ENCODE data around the gene F9.
"Not testable (repeated sequence)": the region's sequence is repeated elsewhere in the genome, so short reads cannot be mapped to it uniquely, and the experiment has no call there.

F9 gene

DNA sequence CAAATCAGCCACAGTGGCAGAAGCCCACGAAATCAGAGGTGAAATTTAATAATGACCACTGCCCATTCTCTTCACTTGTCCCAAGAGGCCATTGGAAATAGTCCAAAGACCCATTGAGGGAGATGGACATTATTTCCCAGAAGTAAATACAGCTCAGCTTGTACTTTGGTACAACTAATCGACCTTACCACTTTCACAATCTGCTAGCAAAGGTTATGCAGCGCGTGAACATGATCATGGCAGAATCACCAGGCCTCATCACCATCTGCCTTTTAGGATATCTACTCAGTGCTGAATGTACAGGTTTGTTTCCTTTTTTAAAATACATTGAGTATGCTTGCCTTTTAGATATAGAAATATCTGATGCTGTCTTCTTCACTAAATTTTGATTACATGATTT, at the start of gene F9:
TSS of gene F9 (plus strand) at position 190 of the 400 bp plus-strand sequence. CDS start at position 216, 26 bp downstream.
- no peak for DNase-seq

DNA sequence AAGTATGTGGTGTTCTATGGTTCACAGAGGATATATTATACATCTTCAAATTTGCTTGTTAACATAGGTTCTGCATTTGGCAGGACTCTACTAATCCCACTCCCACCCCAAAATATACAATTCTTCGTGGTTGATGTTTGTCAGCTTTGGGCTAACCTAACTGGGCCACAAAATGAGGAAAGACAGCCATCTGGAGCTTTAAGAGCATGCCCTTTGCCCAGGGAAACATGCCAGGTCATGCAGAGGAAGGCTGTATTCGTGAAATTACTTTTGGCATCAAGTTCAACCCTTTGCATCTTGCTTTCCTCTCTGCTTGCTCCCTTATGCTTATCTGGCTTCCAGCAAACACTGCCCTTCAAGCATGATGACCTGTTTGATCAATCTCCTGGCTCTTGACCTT, 46.8 kb upstream of the F9 start:
- DNase-seq: no peak

DNA sequence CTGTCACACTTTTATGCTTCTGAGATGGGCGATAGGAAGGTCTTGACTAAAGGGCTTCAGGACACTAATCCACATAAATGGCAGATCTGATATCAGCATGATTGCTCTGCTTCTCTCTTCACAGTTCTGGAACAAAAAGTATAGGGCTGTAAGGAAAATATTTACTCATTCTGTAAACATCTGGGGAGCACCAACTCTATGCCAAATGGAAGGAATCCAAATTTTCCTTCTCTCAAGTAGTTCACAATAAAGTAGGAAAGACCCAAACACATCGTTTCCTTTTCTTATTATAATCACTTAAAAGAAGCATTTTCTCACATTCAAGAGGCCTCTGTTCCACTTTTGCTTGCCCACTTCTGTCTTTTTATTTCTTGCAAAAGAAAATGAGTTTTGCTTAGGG, 45.9 kb upstream of the F9 start:
- no peak for DNase-seq

DNA sequence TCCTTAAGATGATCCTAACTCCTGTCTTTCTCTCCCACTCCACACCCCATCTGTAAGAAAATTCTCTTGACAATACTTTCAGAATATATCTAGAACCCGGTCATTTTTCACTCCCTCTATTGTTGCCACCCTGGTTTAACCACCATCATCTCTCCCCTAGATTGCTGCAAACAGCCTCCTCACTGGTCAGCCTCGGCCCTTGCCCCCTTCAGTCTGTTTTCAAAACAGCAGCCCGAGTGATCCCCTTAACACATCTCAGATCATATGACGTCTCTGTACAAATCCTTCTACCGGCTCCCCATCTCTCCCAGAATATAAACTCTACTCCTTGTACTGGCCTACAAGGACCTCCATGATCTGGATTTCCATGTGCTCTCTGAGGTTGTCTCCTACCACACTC, 35.2 kb upstream of the F9 start:
- DNase-seq: no peak

DNA sequence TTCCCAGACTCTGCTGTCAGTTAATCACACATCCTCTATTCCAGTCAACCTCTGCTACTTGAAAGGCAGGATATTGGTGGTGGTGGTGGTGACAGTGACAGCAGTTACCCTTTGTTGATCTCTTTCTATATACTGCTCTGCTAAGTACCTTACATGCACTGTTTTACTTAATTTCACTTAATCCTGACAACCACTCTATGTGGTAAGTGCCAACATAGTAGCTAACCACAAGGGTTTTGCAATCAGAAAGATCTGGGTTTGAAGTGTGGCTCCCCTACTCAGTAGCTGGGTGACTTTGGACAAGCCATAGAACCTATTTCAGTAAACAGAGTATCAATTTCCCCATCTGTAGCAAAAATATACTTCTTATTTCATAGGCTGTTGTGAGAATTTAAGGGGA, 24.2 kb upstream of the F9 start:
- DNase-seq: no peak

DNA sequence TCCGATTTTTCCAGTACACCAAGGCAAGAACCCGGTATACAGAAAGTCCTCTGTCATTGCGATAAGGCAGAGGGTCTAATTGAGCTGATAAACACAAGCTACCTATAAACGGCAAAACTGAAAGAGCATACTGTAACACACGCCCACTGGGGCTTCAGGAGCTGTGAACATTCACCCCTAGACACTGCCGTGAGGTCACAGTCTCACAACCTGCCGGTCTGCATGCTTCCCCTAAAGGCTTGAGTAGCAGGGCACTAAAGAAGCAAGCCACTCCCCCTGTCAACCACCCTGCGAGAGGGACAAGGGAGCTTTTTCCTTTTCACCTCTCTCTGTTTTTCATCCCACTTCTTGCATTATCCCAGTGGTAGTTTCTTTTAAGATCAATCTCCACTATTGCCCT, 22.4 kb upstream of the F9 start:
- no peak for DNase-seq

DNA sequence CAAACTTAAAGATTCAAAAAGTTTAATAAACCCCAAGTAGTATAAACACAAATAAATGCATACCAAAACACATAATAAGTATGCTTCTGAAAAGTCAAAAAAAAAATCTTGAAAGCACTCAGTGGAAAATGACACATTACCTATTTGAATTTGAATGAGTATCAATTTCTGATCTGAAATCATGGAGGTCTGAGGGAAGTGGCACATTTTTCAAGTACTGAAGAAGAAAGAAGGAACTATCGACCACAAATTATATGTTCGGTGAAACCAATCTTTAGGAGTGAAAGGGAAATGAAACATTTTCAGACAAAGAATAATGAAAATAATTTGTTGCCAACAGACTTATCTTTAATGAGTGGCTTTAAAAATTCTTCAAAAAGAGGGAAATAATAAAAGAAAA, 12.1 kb upstream of the F9 start:
- DNase-seq: no peak

DNA sequence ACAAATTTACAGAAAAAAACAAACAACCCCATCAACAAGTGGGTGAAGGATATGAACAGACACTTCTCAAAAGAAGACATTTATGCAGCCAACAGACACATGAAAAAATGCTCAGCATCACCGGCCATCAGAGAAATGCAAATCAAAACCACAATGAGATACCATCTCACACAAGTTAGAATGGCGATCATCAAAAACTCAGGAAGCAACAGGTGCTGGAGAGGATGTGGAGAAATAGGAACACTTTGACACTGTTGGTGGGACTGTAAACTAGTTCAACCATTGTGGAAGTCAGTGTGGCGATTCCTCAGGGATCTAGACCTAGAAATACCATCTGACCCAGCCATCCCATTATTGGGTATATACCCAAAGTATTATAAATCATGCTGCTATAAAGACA, 1.7 kb upstream of the F9 start:
- DNase-seq: not testable (repeated sequence)

DNA sequence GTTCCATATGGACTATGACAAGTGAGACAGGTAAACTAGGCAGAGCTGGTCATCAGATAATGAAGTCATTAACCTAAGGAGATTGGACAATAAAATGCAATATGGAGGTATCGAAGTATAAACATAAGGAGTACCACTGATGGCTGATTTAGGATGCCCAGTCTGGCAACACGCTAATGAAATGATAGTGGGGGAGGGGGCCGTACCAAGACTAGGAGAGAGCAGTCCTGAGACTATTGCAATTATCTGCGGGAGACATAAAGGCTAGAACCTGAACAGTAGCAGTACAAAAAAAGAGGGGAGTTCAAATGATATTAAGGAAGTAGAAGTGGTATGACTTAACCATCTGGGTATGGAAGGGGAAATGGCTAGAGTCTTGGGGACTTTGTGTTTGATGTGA, 2.3 kb downstream of the F9 start:
- DNase-seq: no peak

DNA sequence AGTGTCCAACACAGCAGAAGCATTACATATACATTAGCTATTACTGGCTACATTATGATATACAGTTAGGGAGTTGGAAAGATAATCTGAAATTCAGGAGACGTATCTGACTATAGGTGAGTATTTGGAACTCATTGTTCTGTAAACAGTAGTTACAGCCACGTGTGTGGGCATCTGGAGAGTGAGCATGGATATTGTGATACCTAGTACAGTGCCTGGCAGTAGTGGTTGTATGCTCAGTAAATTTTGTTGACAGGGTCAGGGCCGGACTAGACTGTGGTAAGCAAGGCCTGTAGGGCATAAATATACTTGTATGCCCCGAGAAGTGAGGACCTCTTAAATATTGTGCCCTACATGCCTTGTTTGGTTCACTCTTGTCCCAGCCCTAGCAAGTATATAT, 2.9 kb downstream of the F9 start:
- no peak for DNase-seq

DNA sequence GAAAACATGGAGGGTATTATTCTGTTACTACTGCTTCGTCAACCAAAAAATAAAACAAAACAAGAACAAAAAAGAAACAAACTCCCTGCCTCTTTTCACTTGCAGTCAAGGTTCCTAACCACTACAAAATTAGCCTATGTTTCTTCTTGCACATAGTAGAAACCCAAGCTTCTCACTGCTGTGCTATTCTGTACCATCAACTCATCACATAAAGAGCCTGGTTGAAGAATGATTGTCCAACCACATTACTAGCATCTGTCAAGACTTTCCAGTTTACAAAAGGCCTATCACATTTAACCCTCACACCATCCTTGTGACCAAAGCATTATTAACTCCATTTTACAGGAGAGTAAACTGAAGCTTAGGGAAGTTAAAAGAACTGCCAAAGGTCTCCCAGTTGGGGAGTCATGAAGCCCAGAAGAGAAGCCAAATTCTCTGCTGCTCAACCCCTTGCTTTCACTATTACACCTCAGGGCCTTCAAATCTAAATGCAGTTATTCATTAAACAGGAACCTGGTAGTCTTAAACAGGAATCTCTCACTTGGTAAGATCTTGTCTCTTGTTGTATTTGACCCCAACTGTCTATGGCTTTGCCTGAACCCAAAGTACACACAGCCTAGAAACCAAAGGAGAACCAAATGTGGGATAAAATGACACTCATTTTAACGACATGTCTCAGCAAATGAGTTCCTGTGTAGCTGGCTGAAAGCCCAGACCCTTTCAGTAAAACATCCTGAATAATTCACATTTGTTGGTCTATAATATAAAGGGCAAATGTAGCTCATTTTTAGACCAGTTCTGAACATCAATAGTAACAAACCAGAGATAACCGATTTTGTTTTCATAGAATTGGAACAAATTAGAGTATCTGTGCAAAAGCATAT, 8.6 kb downstream of the F9 start:
- no peak for DNase-seq

DNA sequence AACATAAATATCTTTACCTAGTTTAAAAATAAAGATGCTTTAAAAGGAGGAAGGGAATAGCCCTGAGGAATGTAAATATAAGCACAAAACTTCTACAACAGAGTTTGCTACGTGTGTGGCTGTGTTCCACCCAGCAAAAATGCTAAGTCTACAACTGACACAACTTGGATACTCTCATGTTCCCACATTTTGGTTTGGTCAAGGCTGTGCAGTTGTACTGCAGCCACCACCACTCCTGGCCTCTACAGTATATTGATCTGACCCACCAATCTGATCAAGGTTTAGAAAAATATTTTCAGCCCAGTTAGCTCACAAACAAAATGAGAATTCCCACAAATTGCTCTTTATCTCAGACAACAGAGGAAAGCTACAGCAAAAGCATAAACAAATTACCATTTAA, 12.1 kb downstream of the F9 start:
- DNase-seq: no peak

DNA sequence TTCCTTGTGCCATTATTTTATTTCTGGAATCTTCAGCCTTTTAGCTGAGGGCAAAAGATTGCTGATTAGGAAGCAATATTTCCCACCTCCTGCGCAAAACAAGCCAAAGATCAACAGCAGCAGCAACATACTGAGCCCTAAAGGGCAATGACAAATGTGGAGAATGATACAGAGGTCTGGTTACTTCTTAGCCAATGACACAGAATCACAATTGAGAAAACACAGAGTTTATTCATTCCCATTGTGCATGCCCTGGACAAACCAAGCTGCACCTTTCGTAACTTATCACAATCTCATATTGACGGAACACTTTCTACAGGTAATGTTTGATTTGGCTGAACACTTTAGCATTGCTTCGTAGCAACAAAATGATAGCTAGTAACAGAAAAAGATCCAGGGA, 13.4 kb downstream of the F9 start:
- no peak for DNase-seq

DNA sequence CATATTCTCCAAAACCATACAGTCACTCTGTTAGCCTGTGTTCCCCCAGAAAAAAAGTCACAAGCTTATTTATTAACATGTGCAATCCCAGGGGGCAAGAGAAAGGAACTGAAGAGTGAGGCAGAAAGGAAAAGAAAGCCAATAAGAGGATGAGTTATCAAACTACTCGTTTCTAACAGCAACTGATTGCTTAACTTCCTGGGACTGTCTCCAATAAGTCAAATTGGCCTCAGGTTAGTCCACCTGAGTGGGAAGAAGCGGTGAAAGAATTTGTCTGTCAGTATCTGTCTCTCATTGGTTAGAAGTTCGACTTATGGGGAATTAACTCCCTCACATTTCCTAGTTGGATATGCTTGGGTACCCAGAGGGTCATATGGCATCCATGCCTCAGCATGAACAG, 14.1 kb downstream of the F9 start:
- no peak for DNase-seq

DNA sequence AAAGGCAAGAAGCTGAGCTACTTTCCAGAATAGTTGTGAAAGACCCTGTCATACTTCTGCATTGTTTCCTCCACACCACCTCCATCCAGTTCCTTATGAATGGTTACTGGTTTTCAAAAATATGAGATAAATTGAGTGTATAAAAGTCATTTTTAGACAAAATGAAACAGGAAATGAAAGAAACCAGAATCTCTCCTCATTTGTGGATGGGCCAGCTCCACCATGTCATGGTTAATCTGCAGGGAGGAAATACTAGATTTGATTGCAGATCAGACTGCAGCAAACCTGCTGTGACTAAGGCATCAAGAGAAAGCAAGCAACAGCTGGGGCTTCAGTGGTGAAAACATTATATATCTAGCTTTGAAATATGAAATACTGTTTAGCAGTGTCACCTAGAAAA, 23.8 kb downstream of the F9 start:
- no peak for DNase-seq

DNA sequence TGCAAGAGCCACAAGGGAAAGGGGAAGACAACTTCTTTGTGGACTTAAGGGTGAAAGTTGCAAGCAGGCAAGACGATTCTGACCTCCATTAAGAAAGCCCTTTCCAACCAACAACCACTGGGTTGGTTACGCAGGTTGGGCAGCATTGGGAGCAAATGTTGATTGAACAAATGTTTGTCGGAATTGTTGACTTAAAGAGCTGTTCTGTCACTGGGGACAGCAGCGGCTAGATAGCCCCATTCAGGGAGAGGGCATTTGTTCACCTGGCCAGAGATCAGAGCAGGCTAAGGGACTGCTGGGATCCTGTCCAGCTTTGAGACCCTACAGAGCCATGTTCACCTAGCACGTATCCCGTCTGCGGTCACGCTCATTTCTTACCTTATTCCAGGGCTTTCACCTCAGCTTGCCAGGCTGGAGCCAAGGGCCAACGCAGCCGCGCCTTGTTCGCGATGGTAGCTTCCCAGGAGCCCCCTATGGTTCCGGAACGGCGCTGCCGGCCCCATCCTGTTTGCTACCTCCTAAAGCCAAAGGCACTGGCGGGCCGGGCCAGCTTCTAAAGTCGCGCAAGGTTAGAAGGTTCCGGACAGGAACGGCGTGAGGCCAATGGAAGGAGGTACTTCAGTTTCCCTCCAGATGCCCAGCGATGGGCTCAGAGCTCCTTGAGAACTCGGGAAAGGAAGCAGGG, 24.6 kb downstream of the F9 start:
- no peak for DNase-seq

DNA sequence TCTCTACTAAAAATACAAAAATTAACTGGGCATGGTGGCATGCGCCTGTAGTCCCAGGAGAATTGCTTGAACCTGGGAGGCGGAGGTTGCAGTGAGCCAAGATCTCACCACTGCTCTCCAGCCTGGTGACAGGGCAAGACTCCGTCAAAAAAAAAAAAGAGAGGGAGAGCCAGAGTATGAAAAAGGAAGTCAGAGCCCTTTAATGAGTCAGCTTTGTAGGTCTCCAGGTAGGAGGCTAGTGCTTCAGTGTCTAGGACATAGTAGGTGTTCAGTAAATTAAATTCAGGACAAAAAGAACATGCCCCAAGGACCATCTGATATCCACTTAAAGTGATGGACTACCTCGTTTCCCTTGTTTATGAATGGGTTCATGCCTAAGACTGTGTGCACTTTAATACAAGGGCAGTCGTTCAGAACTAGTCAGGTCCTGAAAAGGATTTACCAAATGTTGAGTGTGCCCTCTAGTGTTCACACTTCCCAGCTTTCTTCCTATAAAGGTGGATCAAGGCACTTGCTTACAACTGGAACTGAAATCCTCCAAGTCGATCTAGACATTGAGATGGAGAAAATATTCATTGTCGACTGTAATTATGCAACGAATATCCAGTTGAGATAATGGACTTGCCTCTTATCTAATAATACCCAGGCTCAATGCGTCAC, 29.0 kb downstream of the F9 start:
- DNase-seq: no peak

DNA sequence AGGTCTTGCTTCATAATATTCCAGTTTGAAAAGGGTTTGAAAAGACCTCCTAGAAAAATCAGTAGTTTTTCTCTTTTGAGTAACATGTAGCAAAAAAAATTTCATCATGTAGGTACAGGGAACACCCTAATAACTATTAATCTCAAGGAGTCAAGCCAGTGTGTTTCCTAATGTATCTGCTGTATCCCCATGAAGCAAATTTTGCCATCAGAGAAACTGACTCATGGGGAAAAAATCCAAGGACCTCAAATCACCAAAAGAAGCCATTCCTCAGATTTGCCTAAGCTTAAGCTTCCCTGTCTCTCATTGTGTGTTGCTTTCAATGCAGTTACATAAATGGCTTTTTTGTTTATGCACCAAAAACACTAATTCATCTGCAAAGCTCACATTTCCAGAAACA, 29.7 kb downstream of the F9 start:
- DNase-seq: no peak

DNA sequence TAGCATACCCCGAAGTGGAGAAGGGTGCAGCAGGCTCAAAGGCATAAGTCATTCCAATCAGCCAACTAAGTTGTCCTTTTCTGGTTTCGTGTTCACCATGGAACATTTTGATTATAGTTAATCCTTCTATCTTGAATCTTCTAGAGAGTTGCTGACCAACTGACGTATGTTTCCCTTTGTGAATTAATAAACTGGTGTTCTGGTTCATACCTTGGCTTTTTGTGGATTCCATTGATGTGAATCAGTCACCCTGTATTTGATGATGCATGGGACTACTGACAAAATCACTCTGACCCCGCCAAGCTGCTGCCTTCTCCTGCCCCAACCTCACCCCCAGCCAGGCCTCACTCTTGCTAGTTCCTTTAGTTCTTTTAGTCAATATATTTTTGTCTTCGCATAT, 32.7 kb downstream of the F9 start:
- DNase-seq: no peak

DNA sequence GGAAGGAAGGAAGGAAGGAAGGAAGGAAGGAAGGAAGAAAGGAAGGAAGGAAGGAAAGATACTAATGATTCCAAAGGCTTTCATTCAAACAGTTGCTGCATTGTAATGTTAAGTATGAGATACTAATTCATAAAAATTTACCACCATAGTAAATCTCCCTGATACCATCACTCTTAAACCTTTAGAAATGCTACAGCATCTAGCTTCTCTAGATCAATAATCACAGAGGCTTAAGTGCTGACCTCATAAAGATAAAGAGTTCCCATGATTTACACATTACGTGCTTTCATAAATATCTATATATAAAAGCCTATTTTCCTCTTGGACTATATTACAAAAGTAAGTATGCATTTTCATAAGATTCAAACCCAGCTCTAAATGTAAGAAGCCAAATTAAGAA, 36.4 kb downstream of the F9 start:
- no peak for DNase-seq

DNA sequence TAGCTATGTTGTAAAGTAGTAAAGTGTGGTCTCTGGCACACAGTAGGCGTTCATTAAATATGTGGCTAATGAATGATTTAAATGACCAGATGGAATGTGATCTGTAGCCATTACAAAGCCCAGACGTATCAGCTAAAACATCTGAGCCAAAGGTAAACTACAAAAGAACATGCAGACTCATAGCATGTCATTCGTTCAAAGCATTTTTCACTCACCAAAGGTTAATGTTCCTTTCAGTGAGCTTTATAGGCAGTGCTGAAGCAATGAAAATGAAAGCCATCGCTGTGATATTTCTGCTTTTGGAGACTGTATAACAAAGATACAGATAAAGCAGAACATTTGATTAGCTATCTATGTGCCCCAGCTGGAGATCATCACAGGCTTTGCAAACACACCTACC, 50.5 kb downstream of the F9 start:
- no peak for DNase-seq

DNA sequence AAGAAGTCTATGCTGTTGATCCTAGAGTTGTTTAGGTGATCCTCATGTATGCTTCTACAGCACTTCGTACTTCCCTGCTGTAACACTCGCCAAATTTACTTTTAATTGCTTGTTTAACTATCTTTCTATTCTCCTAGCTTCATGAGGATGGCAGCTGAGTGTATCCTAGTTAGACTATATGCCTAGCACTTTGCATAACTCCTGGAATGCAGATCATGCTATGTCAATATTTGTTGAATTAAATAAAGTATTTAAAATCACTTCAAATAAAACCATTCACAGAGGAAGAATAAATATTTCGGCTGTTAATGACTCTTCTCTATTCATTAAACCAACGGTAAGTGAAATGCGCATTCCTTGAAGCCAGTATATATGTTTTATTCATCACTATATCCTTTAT, 55.1 kb downstream of the F9 start:
- DNase-seq: no peak

DNA sequence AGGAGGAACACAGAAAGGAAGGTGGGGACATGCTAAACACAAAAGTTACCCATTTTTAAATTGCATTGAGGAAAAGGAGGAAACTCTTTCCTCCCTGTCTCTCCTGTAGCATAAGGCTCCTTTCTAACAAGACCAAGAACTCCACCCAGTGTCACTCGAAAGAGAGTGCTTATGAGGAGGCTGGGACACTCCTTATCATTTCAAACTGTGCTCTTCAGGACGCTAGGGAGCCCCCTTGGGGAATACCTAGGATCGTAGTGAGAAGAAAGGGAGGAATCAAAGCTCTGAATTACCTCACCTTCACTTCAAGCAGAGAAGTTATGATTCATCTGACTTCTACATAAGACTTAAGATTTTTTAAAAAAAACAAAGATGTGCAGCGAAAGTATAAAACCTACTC, 65.5 kb downstream of the F9 start:
- DNase-seq: no peak

DNA sequence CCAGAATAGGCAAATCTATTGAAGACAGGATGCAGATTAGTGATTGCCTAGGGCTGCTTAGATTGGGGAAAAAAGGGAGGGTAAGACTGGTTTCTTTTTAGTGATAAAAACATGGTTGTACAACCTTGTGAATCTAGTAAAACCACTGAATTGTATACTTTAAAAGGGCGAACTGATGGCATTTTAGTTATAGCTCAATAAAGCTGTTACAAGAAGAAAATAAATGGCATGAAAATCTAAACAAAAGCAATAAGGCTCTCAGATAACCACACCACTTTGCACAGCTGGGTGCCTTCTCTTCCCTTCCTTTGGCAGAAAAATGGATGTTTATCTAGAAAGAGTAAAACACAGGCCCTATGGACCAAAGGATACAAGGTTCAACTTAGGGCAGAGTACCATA, 69.6 kb downstream of the F9 start:
- no peak for DNase-seq
